Activated CD4-positive, alpha-beta memory T cell treated with anti-CD3 and anti-CD28 coated beads, Interleukin-2, amount 10 ng/mL, durations not matched to agents 7 days and 5 days (primary cell): Measurements from ENCODE around the gene RPGRIP1L. TPM values are rescaled to one million over a fixed set of nuclear protein-coding genes. Genes with fewer than 3 reads are reported as not detected.

Source experiments
- CTCF ChIA-PET: fragments of 350-600 bp; sonication (Branson Sonifier 250); formaldehyde crosslinking; loops from one replicate; lab custom pipeline; 2021; ENCODE audit warnings: antibody characterized with exemption, inconsistent platforms; lab: Charles Lee
- POLR2A ChIA-PET: fragments of 350-600 bp; sonication (Branson Sonifier 250); formaldehyde crosslinking; loops from one replicate; lab custom pipeline; 2021; ENCODE audit warnings: antibody characterized with exemption; lab: Charles Lee
- DNase-seq: peaks from one replicate; pipeline ENCODE4 v3.0.0-alpha.2; 2020
- H3K27ac Mint-ChIP-seq: one replicate; pipeline ENCODE4 v1.8.0; 2021; ENCODE audit warnings: mild to moderate bottlenecking, mixed read lengths
- H3K27me3 Mint-ChIP-seq: one replicate; pipeline ENCODE4 v1.8.0; 2021; ENCODE audit warnings: mixed read lengths
- H3K36me3 Mint-ChIP-seq: one replicate; pipeline ENCODE4 v1.8.0; 2021; ENCODE audit warnings: low read depth, mixed read lengths
- H3K4me1 Mint-ChIP-seq: one replicate; pipeline ENCODE4 v1.8.0; 2021; ENCODE audit warnings: mixed read lengths
- H3K4me3 Mint-ChIP-seq: one replicate; pipeline ENCODE4 v1.8.0; 2021; ENCODE audit warnings: mild to moderate bottlenecking, mixed read lengths
- H3K9me3 Mint-ChIP-seq: one replicate; pipeline ENCODE4 v1.8.0; 2021; ENCODE audit warnings: mixed read lengths
- total RNA-seq, 2 experiments: library from RNA; stranded (reverse); gene quantifications; one replicate each; pipeline ENCODE4 v1.2.3, GENCODE V29; 2021

RPGRIP1L gene
- total RNA-seq, 2 experiments from 2014 or later: 4.5 to 5.1 TPM

- no peaks in the 10 kb centered on the region for H3K27me3 Mint-ChIP-seq
Measured at GRCh38 chr16:53629607-53630312, 73.9 kb downstream of the RPGRIP1L start.

GRCh38 chr16:53629151-53629550, 74.5 kb downstream of the RPGRIP1L start:
- Mint-ChIP-seq H3K9me3 (no peaks in the 10 kb centered on the region), H3K4me1 (peaks cover 4% of the 10 kb centered on the region), H3K27me3 (no peaks in the 10 kb centered on the region), H3K27ac (no peak overlapping the region), H3K4me3 (no peak overlapping the region), H3K36me3 (no peaks in the 10 kb centered on the region)
- POLR2A ChIA-PET: no interaction called here
- DNase-seq: no peak
- CTCF ChIA-PET: no interaction called here

More at GRCh38 chr16:53629607-53630312, 73.9 kb downstream of the RPGRIP1L start:
- H3K9me3 Mint-ChIP-seq: no peaks in the 10 kb centered on the region
- CTCF ChIA-PET: no interaction called here
- DNase-seq: no peak
- POLR2A ChIA-PET: no interaction called here
- peaks cover 4% of the 10 kb centered on the region for H3K4me1 Mint-ChIP-seq
- H3K4me3 Mint-ChIP-seq: no peak overlapping the region
- H3K36me3 Mint-ChIP-seq: no peaks in the 10 kb centered on the region
- H3K27ac Mint-ChIP-seq: no peak overlapping the region

DNA sequence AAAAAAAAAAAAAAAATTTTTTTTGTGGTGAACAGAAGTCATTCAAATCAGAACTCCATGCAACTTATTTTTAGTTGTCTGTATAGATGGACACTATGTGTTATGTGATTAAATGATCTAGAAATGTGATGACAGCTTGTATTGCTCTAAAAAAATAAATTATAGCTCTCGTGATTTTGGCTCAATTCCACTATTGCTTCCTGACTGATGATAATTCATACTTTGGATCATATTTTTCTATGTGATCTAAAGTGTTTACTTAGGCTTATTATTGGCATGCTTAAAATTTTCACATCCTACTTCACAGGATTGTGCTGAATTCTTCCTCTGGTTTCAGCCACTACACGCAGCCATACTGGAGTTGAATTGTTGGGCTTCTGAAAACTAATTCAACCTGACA, 76.8 kb downstream of the RPGRIP1L start:
- no peak for DNase-seq
- Mint-ChIP-seq H3K9me3 (no peaks in the 10 kb centered on the region), H3K4me1 (peaks cover 3% of the 10 kb centered on the region), H3K36me3 (no peaks in the 10 kb centered on the region), H3K27ac (no peak overlapping the region), H3K4me3 (no peak overlapping the region), H3K27me3 (no peaks in the 10 kb centered on the region)
- ChIA-PET CTCF (no interaction called here), POLR2A (no interaction called here)

- ChIA-PET CTCF (no interaction called here), POLR2A (no interaction called here)
- no peak overlapping the region for H3K27ac Mint-ChIP-seq
- H3K9me3 Mint-ChIP-seq: no peaks in the 10 kb centered on the region
- H3K4me1 Mint-ChIP-seq: no peaks in the 10 kb centered on the region
- no peaks in the 10 kb centered on the region for H3K36me3 Mint-ChIP-seq
- no peak for DNase-seq
- H3K27me3 Mint-ChIP-seq: no peaks in the 10 kb centered on the region
- no peak overlapping the region for H3K4me3 Mint-ChIP-seq
Measured at GRCh38 chr16:53626161-53626560, 77.5 kb downstream of the RPGRIP1L start.

DNA sequence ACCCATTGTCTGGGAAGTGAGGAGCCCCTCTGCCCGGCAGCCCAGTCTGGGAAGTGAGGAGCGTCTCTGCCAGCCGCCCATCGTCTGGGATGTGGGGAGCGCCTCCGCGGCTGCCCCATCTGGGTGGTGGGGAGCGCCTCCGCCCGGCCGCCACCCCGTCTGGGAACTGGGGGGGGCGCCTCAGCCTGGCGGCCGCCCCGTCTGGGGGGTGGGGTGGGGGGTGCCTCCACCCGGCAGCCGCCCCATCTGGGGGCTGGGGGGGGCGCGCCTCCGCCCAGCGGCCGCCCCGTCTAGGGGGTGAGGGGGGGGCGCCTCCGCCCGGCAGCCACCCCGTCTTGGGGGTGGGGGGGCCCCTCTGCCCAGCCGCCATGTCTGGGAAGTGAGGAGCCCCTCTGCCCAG, 78.4 kb downstream of the RPGRIP1L start:
- Mint-ChIP-seq H3K27ac (no peak overlapping the region), H3K9me3 (no peaks in the 10 kb centered on the region), H3K36me3 (no peaks in the 10 kb centered on the region), H3K27me3 (no peaks in the 10 kb centered on the region), H3K4me3 (no peak overlapping the region), H3K4me1 (no peaks in the 10 kb centered on the region)
- CTCF ChIA-PET: no interaction called here
- POLR2A ChIA-PET: no interaction called here
- DNase-seq: no peak

- no peak overlapping the region for H3K4me3 Mint-ChIP-seq
- CTCF ChIA-PET: no interaction called here
Measured at GRCh38 chr16:53622315-53622714, 81.3 kb downstream of the RPGRIP1L start.

DNA sequence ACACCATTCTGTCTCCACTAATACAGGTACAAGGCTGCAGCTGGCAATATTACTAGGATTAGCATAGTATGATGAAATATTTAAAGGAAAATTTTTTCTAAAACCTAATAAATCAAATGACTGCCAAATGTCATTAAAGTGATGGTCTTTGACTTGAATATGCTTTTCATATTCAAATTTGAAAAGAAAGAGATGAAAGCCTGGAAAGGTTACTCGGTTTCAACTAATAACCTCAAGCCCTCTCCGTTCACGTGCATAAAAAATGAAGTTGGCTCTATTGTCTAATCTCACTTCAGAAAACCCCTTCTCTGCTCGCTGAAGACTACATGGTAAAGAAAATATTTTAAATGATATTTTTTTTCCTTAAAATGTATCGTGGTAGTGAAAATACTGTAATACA, 83.2 kb downstream of the RPGRIP1L start:
- H3K27ac Mint-ChIP-seq: no peak overlapping the region
- CTCF ChIA-PET: no interaction called here
- H3K4me1 Mint-ChIP-seq: no peaks in the 10 kb centered on the region

More at GRCh38 chr16:53622315-53622714, 81.3 kb downstream of the RPGRIP1L start:
- no peaks in the 10 kb centered on the region for H3K27me3 Mint-ChIP-seq
- no peaks in the 10 kb centered on the region for H3K4me1 Mint-ChIP-seq
- no peak for DNase-seq
- H3K36me3 Mint-ChIP-seq: no peaks in the 10 kb centered on the region
- POLR2A ChIA-PET: no interaction called here
- no peaks in the 10 kb centered on the region for H3K9me3 Mint-ChIP-seq
- H3K27ac Mint-ChIP-seq: no peak overlapping the region

GRCh38 chr16:53619235-53619634, 84.4 kb downstream of the RPGRIP1L start:
- no peaks in the 10 kb centered on the region for H3K9me3 Mint-ChIP-seq
- no peak for DNase-seq
- CTCF ChIA-PET: no interaction called here
- H3K36me3 Mint-ChIP-seq: no peaks in the 10 kb centered on the region
- H3K4me1 Mint-ChIP-seq: no peaks in the 10 kb centered on the region
- no peaks in the 10 kb centered on the region for H3K27me3 Mint-ChIP-seq
- POLR2A ChIA-PET: no interaction called here
- no peak overlapping the region for H3K27ac Mint-ChIP-seq
- H3K4me3 Mint-ChIP-seq: no peak overlapping the region

More for the DNA sequence above, 83.2 kb downstream of the RPGRIP1L start:
- Mint-ChIP-seq H3K4me3 (no peak overlapping the region), H3K27me3 (no peaks in the 10 kb centered on the region), H3K9me3 (no peaks in the 10 kb centered on the region), H3K36me3 (no peaks in the 10 kb centered on the region)
- no peak for DNase-seq
- POLR2A ChIA-PET: no interaction called here

DNA sequence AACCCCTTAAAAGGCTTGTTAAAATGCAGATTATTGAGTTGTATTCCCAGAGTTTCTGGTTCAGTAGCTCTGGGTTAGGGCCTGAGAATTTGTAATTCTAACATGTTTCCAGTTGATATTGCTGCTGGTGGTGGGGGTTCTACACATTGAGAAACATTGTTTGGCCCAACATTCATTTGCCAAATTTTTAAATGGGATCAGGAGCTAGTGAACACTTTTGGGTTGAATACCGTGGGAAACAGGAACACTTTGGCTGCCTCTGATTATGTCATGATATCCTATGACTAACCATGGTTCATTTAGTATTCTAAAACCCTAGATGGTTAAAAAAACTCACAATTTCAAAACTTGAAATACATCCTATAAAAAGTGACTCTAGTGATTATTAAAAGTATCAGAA, 89.3 kb downstream of the RPGRIP1L start:
- Mint-ChIP-seq H3K36me3 (no peaks in the 10 kb centered on the region), H3K4me3 (no peak overlapping the region), H3K27ac (no peak overlapping the region), H3K27me3 (no peaks in the 10 kb centered on the region), H3K9me3 (no peaks in the 10 kb centered on the region), H3K4me1 (no peaks in the 10 kb centered on the region)
- DNase-seq: no peak
- CTCF ChIA-PET: no interaction called here
- POLR2A ChIA-PET: no interaction called here

GRCh38 chr16:53612003-53612402, 91.7 kb downstream of the RPGRIP1L start:
- Mint-ChIP-seq H3K36me3 (no peaks in the 10 kb centered on the region), H3K9me3 (no peaks in the 10 kb centered on the region), H3K27ac (no peak overlapping the region), H3K27me3 (no peaks in the 10 kb centered on the region), H3K4me3 (no peak overlapping the region), H3K4me1 (no peaks in the 10 kb centered on the region)
- DNase-seq: no peak
- ChIA-PET POLR2A (no interaction called here), CTCF (no interaction called here)

GRCh38 chr16:53611179-53611696, 92.4 kb downstream of the RPGRIP1L start:
- ChIA-PET CTCF (no interaction called here), POLR2A (no interaction called here)
- Mint-ChIP-seq H3K4me1 (no peaks in the 10 kb centered on the region), H3K4me3 (no peak overlapping the region), H3K27ac (no peak overlapping the region), H3K36me3 (no peaks in the 10 kb centered on the region), H3K9me3 (no peaks in the 10 kb centered on the region), H3K27me3 (no peaks in the 10 kb centered on the region)
- no peak for DNase-seq

- H3K27ac Mint-ChIP-seq: no peak overlapping the region
- no peaks in the 10 kb centered on the region for H3K36me3 Mint-ChIP-seq
- no peaks in the 10 kb centered on the region for H3K4me1 Mint-ChIP-seq
- no peaks in the 10 kb centered on the region for H3K9me3 Mint-ChIP-seq
- no peak overlapping the region for H3K4me3 Mint-ChIP-seq
- no peaks in the 10 kb centered on the region for H3K27me3 Mint-ChIP-seq
- no peak for DNase-seq
- CTCF ChIA-PET: no interaction called here
- POLR2A ChIA-PET: interaction anchor here (1.0 kb wide), 1 partner anchor 91 kb away, joined by 3 read pairs; no protein-coding TSS in a partner anchor
Measured at GRCh38 chr16:53609536-53609935, 94.1 kb downstream of the RPGRIP1L start.

DNA sequence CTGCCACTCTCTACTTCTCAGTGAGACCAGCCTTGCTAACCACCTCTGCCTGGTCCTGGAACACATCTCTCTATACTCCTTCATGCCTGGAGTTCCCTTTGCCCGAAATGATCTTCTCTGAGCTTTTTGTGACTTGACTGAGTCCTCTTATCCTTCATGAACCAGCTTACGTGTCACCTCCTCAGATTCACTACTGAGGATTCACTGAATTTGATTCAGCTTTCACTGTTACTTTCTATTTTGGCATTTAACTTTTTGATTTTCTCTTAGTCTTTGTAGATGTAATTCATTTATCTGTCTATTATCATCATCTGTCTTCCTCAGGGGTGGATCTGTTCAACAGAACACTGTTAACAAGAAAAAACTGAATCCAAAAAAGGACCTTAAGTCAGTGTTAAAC, 95.6 kb downstream of the RPGRIP1L start:
- ChIA-PET CTCF (no interaction called here), POLR2A (no interaction called here)
- Mint-ChIP-seq H3K36me3 (no peaks in the 10 kb centered on the region), H3K27me3 (no peaks in the 10 kb centered on the region), H3K4me3 (no peak overlapping the region), H3K9me3 (no peaks in the 10 kb centered on the region), H3K27ac (no peak overlapping the region), H3K4me1 (no peaks in the 10 kb centered on the region)
- no peak for DNase-seq

DNA sequence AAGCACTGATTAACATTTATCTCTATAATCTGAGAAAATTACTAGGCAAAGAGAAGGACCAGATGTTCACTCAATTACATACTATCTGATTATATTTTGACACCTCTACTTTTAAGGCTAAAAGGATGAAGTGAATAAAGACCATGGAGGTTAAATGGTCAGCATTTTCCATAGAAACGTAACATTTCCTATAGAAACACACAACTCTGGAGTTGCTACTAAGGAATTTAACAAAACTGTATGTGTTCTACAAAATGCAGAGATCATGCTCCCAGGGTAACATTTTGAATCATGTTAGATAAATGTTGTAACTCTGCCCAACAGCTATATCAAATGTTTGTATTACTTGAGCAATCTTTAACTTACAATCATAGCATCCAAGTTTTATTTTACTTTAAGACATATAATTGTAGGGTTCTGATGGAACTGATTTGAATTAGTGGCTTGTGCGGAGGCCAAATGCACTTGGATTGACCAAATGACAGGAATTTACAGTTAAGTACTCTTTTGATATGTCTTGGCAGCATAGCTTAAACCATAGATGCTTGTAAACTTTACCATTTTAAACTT, 97.7 kb downstream of the RPGRIP1L start:
- Mint-ChIP-seq H3K27me3 (no peaks in the 10 kb centered on the region), H3K4me3 (no peak overlapping the region), H3K27ac (no peak overlapping the region), H3K36me3 (no peaks in the 10 kb centered on the region), H3K4me1 (no peaks in the 10 kb centered on the region), H3K9me3 (no peaks in the 10 kb centered on the region)
- CTCF ChIA-PET: no interaction called here
- DNase-seq: no peak
- POLR2A ChIA-PET: no interaction called here
